ENCODE measurements around the gene CHDH.

- TF ChIP-seq YY1 (IDR thresholded peaks at IDR 0.05; ENCODE audit: insufficient read depth, insufficient read length) (no peak), ZNF274 (IDR thresholded peaks at IDR 0.05; ENCODE audit: low read depth, low read length) (no peak), SUZ12 (IDR thresholded peaks at IDR 0.05; ENCODE audit: extremely low read depth, insufficient read depth, insufficient read length) (no peak)
Measured at GRCh38 chr3:53885239-53885638, 39.0 kb upstream of the CHDH start.
